Stimulated activated naive CD8-positive, alpha-beta T cell treated with anti-CD3 and anti-CD28 coated beads, Interleukin-15, Interleukin-2, amounts not matched to agents 100 ng/mL and 50 ng/mL, for 24 hours (primary cell): ENCODE results near the gene LGR6.

ENCODE experiments used
- H3K27ac Mint-ChIP-seq: one replicate; pipeline ENCODE4 v1.8.0; 2021; ENCODE audit warnings: mild to moderate bottlenecking, mixed read lengths
- H3K27me3 Mint-ChIP-seq: one replicate; pipeline ENCODE4 v1.8.0; 2021; ENCODE audit warnings: mixed read lengths
- H3K36me3 Mint-ChIP-seq: one replicate; pipeline ENCODE4 v1.8.0; 2021; ENCODE audit warnings: low read depth, mixed read lengths
- H3K4me1 Mint-ChIP-seq: one replicate; pipeline ENCODE4 v1.8.0; 2021; ENCODE audit warnings: low read depth, mixed read lengths
- H3K4me3 Mint-ChIP-seq: one replicate; pipeline ENCODE4 v1.8.0; 2021; ENCODE audit warnings: mild to moderate bottlenecking, mixed read lengths
- H3K9me3 Mint-ChIP-seq: one replicate; pipeline ENCODE4 v1.8.0; 2021; ENCODE audit warnings: mixed read lengths

Gene LGR6

DNA sequence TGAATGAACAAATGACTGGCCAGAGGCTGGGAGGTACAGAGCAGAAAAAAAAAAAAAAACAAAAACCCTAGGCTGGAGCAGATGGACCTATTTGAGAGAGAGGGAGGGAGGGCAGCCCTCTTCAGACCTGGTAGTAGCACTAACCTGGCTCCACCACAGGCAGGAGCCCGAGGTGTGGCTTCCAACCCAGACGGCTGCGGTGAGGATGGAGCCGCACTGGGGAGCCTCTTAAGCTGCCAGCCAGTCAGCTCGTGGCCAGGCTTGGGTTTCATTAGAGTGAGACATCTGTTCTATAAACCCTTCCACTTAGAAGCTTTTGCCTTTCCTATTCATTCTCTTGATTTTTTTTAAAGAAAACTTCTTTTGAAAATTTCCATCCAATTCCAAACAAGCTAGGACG is 16.8 kb downstream of the LGR6 start:
- Mint-ChIP-seq H3K27ac (no peak overlapping the region), H3K4me3 (no peak overlapping the region), H3K27me3 (peaks cover 42% of the 10 kb centered on the region), H3K9me3 (no peaks in the 10 kb centered on the region), H3K36me3 (no peaks in the 10 kb centered on the region), H3K4me1 (peaks cover 9% of the 10 kb centered on the region)

DNA sequence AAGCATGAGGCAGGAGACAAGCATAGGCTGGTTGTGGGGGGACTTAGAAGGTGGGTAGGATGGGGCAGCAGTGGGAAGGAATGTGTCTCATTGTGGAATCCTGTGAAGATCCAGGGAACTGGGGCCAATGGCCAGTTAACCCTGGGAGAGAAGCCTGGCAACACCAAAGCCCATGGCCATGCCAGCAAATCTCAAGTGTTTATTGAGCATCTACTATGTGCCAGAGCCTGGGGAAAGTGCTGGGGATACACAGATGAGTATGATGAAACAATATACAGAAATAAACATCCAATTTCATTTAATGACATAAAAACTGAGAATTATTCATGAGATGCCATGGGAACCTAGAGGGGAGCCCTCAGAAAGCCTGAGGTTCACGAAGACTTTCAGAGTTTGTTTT is 17.4 kb downstream of the LGR6 start:
- H3K27me3 Mint-ChIP-seq: peaks cover 48% of the 10 kb centered on the region
- H3K27ac Mint-ChIP-seq: no peak overlapping the region
- H3K9me3 Mint-ChIP-seq: no peaks in the 10 kb centered on the region
- no peaks in the 10 kb centered on the region for H3K36me3 Mint-ChIP-seq
- H3K4me3 Mint-ChIP-seq: no peak overlapping the region
- peaks cover 9% of the 10 kb centered on the region for H3K4me1 Mint-ChIP-seq

GRCh38 chr1:202212787-202213186 is 19.2 kb downstream of the LGR6 start:
- Mint-ChIP-seq H3K36me3 (no peaks in the 10 kb centered on the region), H3K4me1 (peaks cover 9% of the 10 kb centered on the region), H3K27me3 (peaks cover 60% of the 10 kb centered on the region), H3K27ac (no peak overlapping the region), H3K4me3 (no peak overlapping the region), H3K9me3 (no peaks in the 10 kb centered on the region)

GRCh38 chr1:202213361-202214088 is 19.9 kb downstream of the LGR6 start:
- Mint-ChIP-seq H3K27me3 (peaks cover 60% of the 10 kb centered on the region), H3K36me3 (no peaks in the 10 kb centered on the region), H3K4me1 (peaks cover 9% of the 10 kb centered on the region), H3K27ac (no peak overlapping the region), H3K9me3 (no peaks in the 10 kb centered on the region), H3K4me3 (peak overlapping the region; percentile 67)

DNA sequence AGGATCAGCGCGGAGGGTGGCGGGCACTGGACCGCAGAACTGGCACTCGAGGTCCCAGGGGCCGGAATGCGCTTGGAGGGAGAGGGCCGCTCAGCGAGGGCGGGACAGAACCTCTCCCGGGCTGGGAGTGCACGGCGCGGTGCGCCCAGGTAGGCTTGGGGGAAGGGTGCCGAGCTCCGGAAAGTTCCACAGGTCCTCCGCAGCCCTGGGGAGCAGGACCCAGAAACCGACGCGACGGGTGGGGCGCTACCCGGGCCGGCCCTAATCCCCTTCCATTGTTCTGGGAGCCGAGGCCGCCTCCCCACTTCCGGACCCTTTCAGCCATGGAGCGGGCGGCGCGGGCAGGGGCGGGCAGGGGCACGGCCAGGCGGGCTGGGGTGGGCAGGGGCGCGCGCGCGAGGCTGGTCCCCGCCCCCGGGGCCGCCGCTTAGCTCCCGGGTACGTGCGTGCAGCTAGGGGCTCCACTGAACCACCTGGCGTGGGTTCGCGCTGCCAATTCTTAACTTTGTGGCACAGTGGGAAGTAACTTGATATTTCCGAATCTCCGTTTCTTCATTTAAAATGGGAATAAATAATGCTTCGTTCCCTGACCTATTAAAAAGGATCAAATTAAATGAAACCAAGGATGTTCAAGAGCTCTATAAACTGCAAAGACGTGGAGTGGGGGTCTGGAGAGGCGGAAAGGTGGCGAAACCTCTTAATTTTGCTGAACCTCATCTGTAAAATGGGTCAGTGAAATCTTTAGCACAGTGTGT is 20.7 kb downstream of the LGR6 start:
- Mint-ChIP-seq H3K27me3 (peaks cover 60% of the 10 kb centered on the region), H3K36me3 (no peaks in the 10 kb centered on the region), H3K4me3 (peak overlapping the region; percentile 67), H3K9me3 (no peaks in the 10 kb centered on the region), H3K4me1 (peaks cover 9% of the 10 kb centered on the region), H3K27ac (no peak overlapping the region)

- H3K4me3 Mint-ChIP-seq: no peak overlapping the region
- no peaks in the 10 kb centered on the region for H3K9me3 Mint-ChIP-seq
- H3K27me3 Mint-ChIP-seq: peaks cover 56% of the 10 kb centered on the region
- H3K4me1 Mint-ChIP-seq: peaks cover 9% of the 10 kb centered on the region
- H3K36me3 Mint-ChIP-seq: no peaks in the 10 kb centered on the region
- H3K27ac Mint-ChIP-seq: no peak overlapping the region
Observed at GRCh38 chr1:202215472-202216130, 22.0 kb downstream of the LGR6 start.

DNA sequence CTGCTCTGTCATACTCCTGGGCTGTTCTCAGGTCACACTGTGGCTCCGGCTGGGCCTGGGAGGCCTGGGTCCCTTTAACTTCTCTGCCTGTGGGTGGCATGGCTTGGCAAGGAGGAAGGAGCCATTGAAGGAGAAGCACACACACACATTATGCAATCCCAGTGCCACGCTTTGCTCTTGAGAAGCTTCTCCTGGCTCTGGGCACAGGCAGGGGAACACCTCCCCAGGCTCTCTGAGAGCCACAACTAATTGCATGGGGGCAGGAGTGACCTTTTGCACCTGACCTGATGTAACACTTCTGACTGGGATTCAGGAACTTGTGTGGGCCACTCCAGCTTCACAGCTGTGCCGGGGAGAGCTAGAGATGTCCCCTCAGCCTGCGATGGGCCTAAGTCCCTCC is 23.1 kb downstream of the LGR6 start:
- H3K4me3 Mint-ChIP-seq: no peak overlapping the region
- H3K27me3 Mint-ChIP-seq: peaks cover 51% of the 10 kb centered on the region

GRCh38 chr1:202217516-202217915 is 23.9 kb downstream of the LGR6 start:
- no peaks in the 10 kb centered on the region for H3K9me3 Mint-ChIP-seq
- H3K36me3 Mint-ChIP-seq: no peaks in the 10 kb centered on the region
- peaks cover 44% of the 10 kb centered on the region for H3K27me3 Mint-ChIP-seq
- H3K27ac Mint-ChIP-seq: no peak overlapping the region
- no peak overlapping the region for H3K4me3 Mint-ChIP-seq
- H3K4me1 Mint-ChIP-seq: peaks cover 9% of the 10 kb centered on the region

More for the DNA sequence above, 23.1 kb downstream of the LGR6 start:
- Mint-ChIP-seq H3K4me1 (peaks cover 9% of the 10 kb centered on the region), H3K36me3 (no peaks in the 10 kb centered on the region), H3K27ac (no peak overlapping the region), H3K9me3 (no peaks in the 10 kb centered on the region)

GRCh38 chr1:202217951-202218350 is 24.4 kb downstream of the LGR6 start:
- peaks cover 39% of the 10 kb centered on the region for H3K27me3 Mint-ChIP-seq
- H3K4me3 Mint-ChIP-seq: no peak overlapping the region
- peaks cover 9% of the 10 kb centered on the region for H3K4me1 Mint-ChIP-seq
- no peaks in the 10 kb centered on the region for H3K36me3 Mint-ChIP-seq
- no peaks in the 10 kb centered on the region for H3K9me3 Mint-ChIP-seq
- no peak overlapping the region for H3K27ac Mint-ChIP-seq

DNA sequence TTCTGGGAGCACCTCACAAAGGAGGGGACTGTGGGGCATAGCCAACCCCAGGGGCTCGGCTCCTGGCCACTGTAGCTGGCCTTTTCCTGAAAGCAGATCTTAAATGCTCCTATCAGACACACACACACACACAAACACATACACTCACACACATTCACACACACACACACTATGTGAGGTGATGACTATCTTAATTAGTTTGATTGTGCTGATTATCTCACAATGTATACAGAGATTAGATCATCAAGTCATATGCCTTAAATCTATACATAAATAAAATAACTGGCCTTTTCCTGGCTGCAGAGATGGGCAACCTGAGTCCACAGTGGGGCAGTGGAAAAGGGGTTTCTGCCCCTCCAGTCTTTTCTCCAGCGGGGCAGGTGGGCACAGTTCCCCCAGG is 27.1 kb downstream of the LGR6 start:
- no peak overlapping the region for H3K27ac Mint-ChIP-seq
- H3K4me1 Mint-ChIP-seq: no peaks in the 10 kb centered on the region
- H3K27me3 Mint-ChIP-seq: peaks cover 14% of the 10 kb centered on the region
- H3K4me3 Mint-ChIP-seq: no peak overlapping the region
- no peaks in the 10 kb centered on the region for H3K36me3 Mint-ChIP-seq
- no peaks in the 10 kb centered on the region for H3K9me3 Mint-ChIP-seq

DNA sequence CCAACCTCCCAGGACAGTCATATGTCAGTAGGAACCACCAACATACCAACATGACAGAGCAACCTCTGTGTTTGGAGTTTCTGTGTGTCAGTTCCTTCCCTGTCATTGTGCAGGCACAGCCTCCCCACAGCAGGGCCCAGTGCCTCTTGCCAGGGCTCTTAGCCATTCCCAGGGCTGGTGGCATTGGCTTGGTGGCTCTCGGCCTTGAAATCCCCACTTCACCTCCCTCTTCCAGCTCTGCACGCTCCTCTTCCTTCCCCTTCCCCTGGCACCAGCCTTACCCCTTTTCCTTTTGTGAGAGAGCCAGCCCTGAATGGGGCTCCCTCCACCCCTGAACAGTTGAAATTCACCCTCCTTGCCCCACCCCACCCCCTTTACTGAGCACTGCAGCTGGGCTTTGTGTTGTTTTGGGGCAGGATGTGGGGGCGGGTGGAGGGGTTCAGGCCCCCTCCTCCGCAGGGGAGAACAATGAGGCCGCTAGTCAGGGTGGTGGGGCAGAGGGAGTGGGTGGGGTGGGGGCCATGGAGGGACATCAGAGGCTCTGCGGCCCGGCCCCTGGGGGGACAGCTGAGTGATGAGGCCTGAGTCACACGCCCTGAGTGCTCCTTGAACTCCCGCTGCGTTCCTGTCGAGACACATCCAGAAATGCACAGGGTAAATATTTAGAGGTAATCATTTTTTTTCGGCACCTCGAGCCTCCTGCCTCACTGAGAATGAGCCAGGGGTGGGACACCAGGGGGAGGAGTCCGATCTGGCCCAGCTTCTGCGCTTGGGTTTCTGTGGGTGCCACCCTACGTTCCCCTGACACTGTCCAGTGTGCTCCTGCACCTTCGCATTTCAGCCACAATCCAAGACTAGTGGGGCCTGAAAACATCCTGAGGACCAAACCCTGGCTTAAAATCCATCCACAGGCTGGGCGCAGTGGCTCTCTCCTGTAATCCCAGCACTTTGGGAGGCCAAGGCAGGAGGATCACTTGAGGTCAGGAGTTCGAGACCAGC is 28.6 kb downstream of the LGR6 start:
- H3K27me3 Mint-ChIP-seq: peaks cover 6% of the 10 kb centered on the region
- H3K4me3 Mint-ChIP-seq: no peak overlapping the region
- no peak overlapping the region for H3K27ac Mint-ChIP-seq
- H3K9me3 Mint-ChIP-seq: no peaks in the 10 kb centered on the region
- H3K4me1 Mint-ChIP-seq: peaks cover 2% of the 10 kb centered on the region
- no peaks in the 10 kb centered on the region for H3K36me3 Mint-ChIP-seq

DNA sequence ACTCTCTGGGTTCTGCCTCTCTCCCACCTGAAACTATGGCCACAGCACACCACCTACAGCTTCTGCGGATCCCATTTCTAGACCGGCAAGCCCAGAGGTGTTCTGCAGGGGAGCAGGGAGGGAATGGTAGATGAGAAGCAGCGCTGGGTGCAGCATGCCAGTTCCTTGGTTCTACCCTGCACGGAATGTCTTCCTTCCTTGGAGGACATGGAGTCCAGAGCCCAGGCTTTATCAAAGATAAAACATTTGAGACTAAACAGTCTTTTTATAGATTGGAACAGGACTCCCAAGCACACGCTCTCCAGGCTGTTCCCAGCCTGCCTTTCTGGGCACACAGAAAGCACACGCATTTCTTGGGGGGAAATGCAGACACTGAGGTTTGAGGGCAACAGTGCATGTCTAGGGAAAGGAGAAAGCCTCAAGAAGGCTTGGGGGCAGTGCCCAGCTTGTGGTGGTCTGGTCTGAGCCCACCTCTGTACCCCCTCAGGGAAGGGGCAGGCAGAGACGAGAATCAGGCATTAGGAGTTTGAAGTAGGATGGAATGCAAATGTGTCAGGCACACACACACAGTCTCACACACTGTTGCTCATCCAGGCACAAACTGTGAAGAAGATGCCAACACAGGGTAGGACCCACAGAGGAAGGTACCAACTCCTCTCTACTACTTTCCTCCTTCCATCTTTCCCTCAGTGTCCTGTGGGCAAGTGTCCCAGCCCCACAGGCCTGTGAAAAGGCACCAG is 29.7 kb downstream of the LGR6 start:
- H3K4me3 Mint-ChIP-seq: no peak overlapping the region
- peaks cover 13% of the 10 kb centered on the region for H3K4me1 Mint-ChIP-seq
- no peaks in the 10 kb centered on the region for H3K27me3 Mint-ChIP-seq
- no peaks in the 10 kb centered on the region for H3K9me3 Mint-ChIP-seq
- no peaks in the 10 kb centered on the region for H3K36me3 Mint-ChIP-seq
- H3K27ac Mint-ChIP-seq: no peak overlapping the region

DNA sequence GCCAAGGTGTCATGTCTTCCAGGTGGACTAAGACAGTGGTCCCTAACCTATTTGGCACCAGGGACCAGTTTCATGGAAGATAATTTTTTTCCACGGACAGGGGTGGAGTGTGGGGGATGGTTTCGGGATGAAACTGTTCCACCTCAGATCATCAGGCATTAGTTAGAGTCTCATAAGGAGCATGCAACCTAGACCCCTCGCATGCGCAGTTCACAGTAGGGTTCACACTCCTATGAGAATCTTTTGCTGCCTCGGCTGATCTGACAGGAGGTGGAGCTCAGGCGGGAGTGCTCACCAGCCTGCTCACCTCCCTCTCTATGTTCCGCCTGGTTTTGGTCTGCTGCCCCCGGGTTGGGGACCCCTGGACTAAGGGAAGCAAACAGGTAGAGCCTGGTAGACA is 30.9 kb downstream of the LGR6 start:
- no peaks in the 10 kb centered on the region for H3K9me3 Mint-ChIP-seq
- no peak overlapping the region for H3K27ac Mint-ChIP-seq
- H3K27me3 Mint-ChIP-seq: no peaks in the 10 kb centered on the region
- H3K4me3 Mint-ChIP-seq: no peak overlapping the region
- H3K4me1 Mint-ChIP-seq: peaks cover 18% of the 10 kb centered on the region
- H3K36me3 Mint-ChIP-seq: no peaks in the 10 kb centered on the region

DNA sequence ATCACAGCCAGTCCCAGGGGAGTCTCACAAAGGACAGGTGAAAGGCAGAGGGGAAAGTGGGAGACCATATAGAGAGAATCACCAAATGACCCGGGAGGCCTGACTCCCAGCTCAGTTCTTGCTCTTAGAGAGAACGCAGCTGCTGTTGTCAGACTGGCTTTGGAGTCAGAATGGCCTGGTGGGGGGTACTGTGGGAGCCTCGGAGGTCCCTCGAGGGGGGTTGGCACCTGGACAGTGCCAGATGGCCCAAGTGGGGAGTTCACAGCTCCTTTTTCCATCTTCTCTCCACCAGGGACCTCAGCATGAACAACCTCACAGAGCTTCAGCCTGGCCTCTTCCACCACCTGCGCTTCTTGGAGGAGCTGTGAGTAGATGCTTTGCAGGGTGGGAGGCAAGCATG is 31.5 kb downstream of the LGR6 start:
- H3K9me3 Mint-ChIP-seq: no peaks in the 10 kb centered on the region
- H3K27me3 Mint-ChIP-seq: no peaks in the 10 kb centered on the region
- H3K27ac Mint-ChIP-seq: no peak overlapping the region
- H3K4me3 Mint-ChIP-seq: no peak overlapping the region
- no peaks in the 10 kb centered on the region for H3K36me3 Mint-ChIP-seq
- H3K4me1 Mint-ChIP-seq: peaks cover 18% of the 10 kb centered on the region
